B cell (primary cell): ENCODE results near the gene ERC2. TPM values are rescaled to one million over a fixed set of nuclear protein-coding genes. Genes with fewer than 3 reads are reported as not detected.

Experiments
- ATAC-seq: fragments of 200-7000 bp; cut with Tn5 transposase; one replicate; pipeline ENCODE4 v1.10.0; 2021; ENCODE audit warnings: low read depth, mild to moderate bottlenecking, moderate number of reproducible peaks, moderate library complexity
- CTCF ChIA-PET: fragments of 350-600 bp; sonication (Branson Sonifier 250); formaldehyde crosslinking; loops from one replicate; lab custom pipeline; 2021; ENCODE audit warnings: antibody characterized with exemption, inconsistent platforms; lab: Charles Lee
- POLR2A ChIA-PET: fragments of 350-600 bp; sonication (Branson Sonifier 250); formaldehyde crosslinking; loops from one replicate; lab custom pipeline; 2021; ENCODE audit warnings: antibody characterized with exemption; lab: Charles Lee
- DNase-seq: peaks from one replicate; pipeline ENCODE4 v3.0.0; 2013
- H2AFZ ChIP-seq: 2 replicates; pipeline ENCODE4 v1.6.1; 2012; ENCODE audit warnings: mild to moderate bottlenecking, low read depth, low read length; ENCODE audit not compliant: insufficient read depth, poor library complexity, severe bottlenecking
- H3K27ac ChIP-seq, 2 donors: 1 replicate in 1 of 2; 2 replicates in 1 of 2; pipeline ENCODE4 v1.5.1; 2012 to 2013; ENCODE audit warnings: low read length in 2 of 2, mild to moderate bottlenecking in 2 of 2, moderate library complexity in 1 of 2
- H3K27me3 ChIP-seq, 4 experiments: fragments of 200-600 bp in 1 of 4; sonication (generic) in 1 of 4; replicated peaks in 1 of 4; 1 replicate in 2 of 4; 2 replicates in 2 of 4; pipeline versions ENCODE4 v1.6.1 to v1.7.0; 2013 to 2016; ENCODE audit warnings: low read length in 3 of 4, mild to moderate bottlenecking in 2 of 4, mixed read lengths in 1 of 4, moderate library complexity in 1 of 4; ENCODE audit not compliant: insufficient read depth in 4 of 4, control insufficient read depth in 3 of 4; ENCODE audit errors: control extremely low read depth in 1 of 4
- H3K36me3 ChIP-seq, 2 experiments: replicated peaks in 1 of 2; 1 replicate in 1 of 2; 2 replicates in 1 of 2; pipeline versions ENCODE4 v1.6.1 to v1.7.1; 2013; ENCODE audit warnings: low read length in 1 of 2; ENCODE audit not compliant: insufficient read depth in 2 of 2, control insufficient read depth in 1 of 2; ENCODE audit errors: control extremely low read depth in 1 of 2, extremely low read depth in 1 of 2
- H3K4me1 ChIP-seq, 2 donors: fragments of 200-600 bp in 1 of 2; sonication (generic) in 1 of 2; 1 replicate in 1 of 2; 2 replicates in 1 of 2; pipeline versions ENCODE4 v1.5.1 to v1.6.1; 2013 to 2017; ENCODE audit warnings: low read length in 2 of 2; ENCODE audit not compliant: control insufficient read depth in 2 of 2, insufficient read depth in 2 of 2
- H3K4me2 ChIP-seq: replicated peaks from 2 replicates; pipeline ENCODE3; 2012; ENCODE audit warnings: mild to moderate bottlenecking, low read depth, low read length; ENCODE audit not compliant: poor library complexity, severe bottlenecking
- H3K4me3 ChIP-seq, 5 experiments: fragments of 200-600 bp in 1 of 5; sonication (generic) in 1 of 5; 1 replicate in 3 of 5; 2 replicates in 2 of 5; pipeline versions ENCODE4 v1.5.1 to v1.7.0; 2011 to 2016; ENCODE audit warnings: low read length in 4 of 5, mild to moderate bottlenecking in 4 of 5, low read depth in 2 of 5, control low read depth in 1 of 5, moderate library complexity in 1 of 5; ENCODE audit not compliant: insufficient read depth in 1 of 5; ENCODE audit errors: control extremely low read depth in 1 of 5, extremely low read depth in 1 of 5
- H3K79me2 ChIP-seq: fragments of 200-600 bp; sonication (generic); one replicate; pipeline ENCODE4 v1.6.0; 2016; ENCODE audit warnings: low read length; ENCODE audit not compliant: control insufficient read depth, insufficient read depth
- H3K9ac ChIP-seq: fragments of 200-600 bp; sonication (generic); 2 replicates; pipeline ENCODE4 v1.6.1; 2017; ENCODE audit warnings: mild to moderate bottlenecking, low read length, moderate library complexity
- H3K9me3 ChIP-seq, 3 donors: one replicate each; pipeline versions ENCODE4 v1.6.1 to v1.7.1; 2013; ENCODE audit warnings: low read length in 2 of 3; ENCODE audit not compliant: control insufficient read depth in 2 of 3, insufficient read depth in 1 of 3; ENCODE audit errors: control extremely low read depth in 1 of 3
- H4K20me1 ChIP-seq: 2 replicates; pipeline ENCODE4 v1.6.0; 2012; ENCODE audit warnings: mild to moderate bottlenecking, low read length; ENCODE audit not compliant: insufficient read depth, control insufficient read depth, poor library complexity, severe bottlenecking
- H3K27ac Mint-ChIP-seq: one replicate; pipeline ENCODE4 v1.8.0; 2021; ENCODE audit warnings: mixed read lengths
- H3K27me3 Mint-ChIP-seq: one replicate; pipeline ENCODE4 v1.8.0; 2021; ENCODE audit warnings: mixed read lengths
- H3K4me1 Mint-ChIP-seq: one replicate; pipeline ENCODE4 v1.8.0; 2021; ENCODE audit warnings: mixed read lengths
- H3K4me3 Mint-ChIP-seq: one replicate; pipeline ENCODE4 v1.8.0; 2021; ENCODE audit warnings: mixed read lengths
- H3K9me3 Mint-ChIP-seq: one replicate; pipeline ENCODE4 v1.8.0; 2022; ENCODE audit warnings: mixed read lengths; ENCODE audit not compliant: insufficient read depth
- CTCF ChIP-seq: fragments of 200-600 bp; IDR thresholded peaks from one replicate; pipeline ENCODE4 v1.8.0; 2022; ENCODE audit warnings: antibody characterized with exemption, mild to moderate bottlenecking
- EZH2 ChIP-seq: IDR thresholded peaks from 2 replicates; pipeline ENCODE4 v1.6.1; 2012; ENCODE audit warnings: borderline replicate concordance, low read depth, mild to moderate bottlenecking, moderate library complexity, low read length; ENCODE audit not compliant: insufficient read depth, poor library complexity, severe bottlenecking
- WGBS: methylation state at CpG from one replicate; pipeline ENCODE4 v1.1.5; 2013; ENCODE audit warnings: missing lambda C conversion rate; ENCODE audit not compliant: insufficient coverage; 5-methylcytosine and 5-hydroxymethylcytosine counted together
- intact Hi-C: fragments of 100-400 bp; cut with micrococcal nuclease; formaldehyde crosslinking; loops from one replicate; pipeline ENCODE4 v1.10.0; 2022
- polyA plus RNA-seq: library from polyadenylated mRNA; depleted of rRNA; stranded (reverse); fragments of >200 nt; gene quantifications from 2 replicates; pipeline ENCODE4 v1.2.3, GENCODE V29; 2012
- total RNA-seq, 2 donors: library from RNA; stranded (reverse); fragments of 120-200 nt in 1 of 2; gene quantifications; 1 replicate in 1 of 2; 2 replicates in 1 of 2; pipeline versions ENCODE4 v1.2.3 to v1.2.4, GENCODE V29; 2013 to 2022

ERC2 gene
- total and polyA plus RNA-seq, 2 donors (not counting 1 experiment from before 2014, with no cell fraction given): not detected

- Histone ChIP-seq H4K20me1 (no peaks in the 10 kb centered on the region), H2AFZ (no peak overlapping the region), H3K36me3 (no peaks in the 10 kb centered on the region), H3K27me3 (no peaks in the 10 kb centered on the region), H3K9me3 (peaks cover 0 to 3% (median 0%) of the 10 kb centered on the region in 3 donors), H3K9ac (no peak overlapping the region), H3K4me3 (no peak overlapping the region), H3K4me2 (no peak overlapping the region), H3K27ac (no peak overlapping the region), H3K79me2 (no peaks in the 10 kb centered on the region), H3K4me1 (no peaks in the 10 kb centered on the region)
- Mint-ChIP-seq H3K9me3 (peaks cover 3% of the 10 kb centered on the region), H3K4me1 (no peaks in the 10 kb centered on the region), H3K27me3 (no peaks in the 10 kb centered on the region), H3K27ac (no peak overlapping the region), H3K4me3 (no peak overlapping the region)
- intact Hi-C loops: no loop called here
- ATAC-seq (no peak), DNase-seq (no peak)
- CTCF ChIA-PET: no interaction called here
- TF ChIP-seq CTCF: no peak
- POLR2A ChIA-PET: no interaction called here
- no CpG with 5 or more reads among the region's 2 CpGs for WGBS
Observed at GRCh38 chr3:56115199-56115598, 353.1 kb downstream of the ERC2 start.

GRCh38 chr3:56113908-56114307 lies 354.4 kb downstream of the ERC2 start:
- no peak overlapping the region for H3K27ac ChIP-seq
- no peaks in the 10 kb centered on the region for H3K4me1 ChIP-seq
- H3K27ac Mint-ChIP-seq: no peak overlapping the region
- H3K4me2 ChIP-seq: no peak overlapping the region
- H3K9me3 Mint-ChIP-seq: peaks cover 3% of the 10 kb centered on the region
- H3K9ac ChIP-seq: no peak overlapping the region
- no peak for TF ChIP-seq CTCF
- TF ChIP-seq EZH2: no peak
- H3K79me2 ChIP-seq: no peaks in the 10 kb centered on the region
- peaks cover 0 to 3% (median 0%) of the 10 kb centered on the region in 3 donors for H3K9me3 ChIP-seq
- ATAC-seq (no peak), DNase-seq (no peak)
- intact Hi-C loops: no loop called here
- no peaks in the 10 kb centered on the region for H3K36me3 ChIP-seq
- H3K4me3 Mint-ChIP-seq: no peak overlapping the region
- no peaks in the 10 kb centered on the region for H3K27me3 ChIP-seq
- CTCF ChIA-PET: no interaction called here
- WGBS: no CpG with 5 or more reads among the region's 2 CpGs
- no peaks in the 10 kb centered on the region for H3K27me3 Mint-ChIP-seq
- H3K4me1 Mint-ChIP-seq: no peaks in the 10 kb centered on the region
- H3K4me3 ChIP-seq: no peak overlapping the region
- H2AFZ ChIP-seq: no peak overlapping the region
- POLR2A ChIA-PET: no interaction called here
- H4K20me1 ChIP-seq: no peaks in the 10 kb centered on the region
